MM.1S (cell line): ENCODE measurements around the gene LACTB.

Experiments used
- DNase-seq: peaks from one replicate; pipeline ENCODE4 v3.0.0-alpha.2; 2015
- H2AFZ ChIP-seq: fragments of 300-600 bp; sonication (generic); 2 replicates; pipeline ENCODE4 v1.6.0; 2016; ENCODE audit warnings: antibody characterized with exemption, low read length
- H3F3A ChIP-seq: fragments of 300-600 bp; sonication (generic); 2 replicates; pipeline ENCODE4 v1.6.1; 2016; ENCODE audit warnings: mild to moderate bottlenecking, antibody characterized with exemption, low read length, moderate library complexity, mixed read lengths; ENCODE audit not compliant: insufficient read depth
- H3K27ac ChIP-seq: fragments of 300-600 bp; sonication (generic); 2 replicates; pipeline ENCODE4 v1.5.1; 2016; ENCODE audit warnings: mild to moderate bottlenecking, low read length
- H3K27me3 ChIP-seq: fragments of 300-600 bp; sonication (generic); replicated peaks from 2 replicates; pipeline ENCODE4 v1.6.0; 2016; ENCODE audit warnings: low read length; ENCODE audit not compliant: insufficient read depth
- H3K36me3 ChIP-seq: fragments of 300-600 bp; sonication (generic); replicated peaks from 2 replicates; pipeline ENCODE4 v1.6.1; 2016; ENCODE audit warnings: mild to moderate bottlenecking, low read length, mixed read lengths; ENCODE audit not compliant: insufficient read depth
- H3K4me1 ChIP-seq: fragments of 300-600 bp; sonication (generic); 2 replicates; pipeline ENCODE4 v1.6.1; 2016; ENCODE audit warnings: low read length, mixed read lengths
- H3K4me2 ChIP-seq: fragments of 300-600 bp; sonication (generic); 2 replicates; pipeline ENCODE4 v1.6.0; 2016; ENCODE audit warnings: low read depth, low read length
- H3K4me3 ChIP-seq: fragments of 300-600 bp; sonication (generic); 2 replicates; pipeline ENCODE4 v1.5.1; 2016; ENCODE audit warnings: low read length, mixed read lengths
- H3K79me2 ChIP-seq: fragments of 300-600 bp; sonication (generic); 2 replicates; pipeline ENCODE4 v1.6.1; 2016; ENCODE audit warnings: mixed run types, low read length, mixed read lengths
- H3K9ac ChIP-seq: fragments of 300-600 bp; sonication (generic); 2 replicates; pipeline ENCODE4 v1.6.1; 2016; ENCODE audit warnings: low read length, mixed read lengths
- H3K9me2 ChIP-seq: fragments of 300-600 bp; sonication (generic); replicated peaks from 2 replicates; pipeline ENCODE4 v1.6.1; 2016; ENCODE audit warnings: mild to moderate bottlenecking, low read length, mixed read lengths; ENCODE audit not compliant: insufficient read depth
- H3K9me3 ChIP-seq: fragments of 300-600 bp; sonication (generic); replicated peaks from 2 replicates; pipeline ENCODE4 v1.6.1; 2016; ENCODE audit warnings: mild to moderate bottlenecking, low read length, mixed read lengths; ENCODE audit not compliant: insufficient read depth
- H4K20me1 ChIP-seq: fragments of 300-600 bp; sonication (generic); 2 replicates; pipeline ENCODE4 v1.6.1; 2016; ENCODE audit warnings: mild to moderate bottlenecking, low read length, moderate library complexity, mixed read lengths; ENCODE audit not compliant: insufficient read depth
- CTCF ChIP-seq: fragments of 300-600 bp; sonication (generic); IDR thresholded peaks from 2 replicates; pipeline ENCODE4 v1.5.1; 2016; ENCODE audit warnings: antibody characterized with exemption, low read length, mixed read lengths
- EZH2 ChIP-seq: fragments of 300-600 bp; sonication (generic); optimal IDR thresholded peaks from 2 replicates; pipeline ENCODE3; 2017; ENCODE audit warnings: low read depth, mild to moderate bottlenecking, antibody characterized with exemption, low read length, mixed read lengths
- EZH2phosphoT487 ChIP-seq: fragments of 300-600 bp; sonication (generic); IDR thresholded peaks from 2 replicates; pipeline ENCODE4 v1.6.1; 2018; ENCODE audit warnings: antibody characterized with exemption, low read length

LACTB gene

GRCh38 chr15:63165166-63165859 lies 43.7 kb downstream of the LACTB start:
- Histone ChIP-seq H3F3A (no peaks in the 10 kb centered on the region), H2AFZ (no peak overlapping the region), H3K27ac (no peak overlapping the region), H3K27me3 (no peaks in the 10 kb centered on the region), H3K4me1 (no peaks in the 10 kb centered on the region), H3K9me2 (no peaks in the 10 kb centered on the region), H3K9me3 (no peaks in the 10 kb centered on the region), H3K4me2 (no peak overlapping the region), H3K79me2 (no peaks in the 10 kb centered on the region), H4K20me1 (no peaks in the 10 kb centered on the region), H3K9ac (no peak overlapping the region), H3K4me3 (no peak overlapping the region), H3K36me3 (no peaks in the 10 kb centered on the region)
- TF ChIP-seq EZH2 (no peak), EZH2phosphoT487 (no peak), CTCF (no peak)
- no peak for DNase-seq

DNA sequence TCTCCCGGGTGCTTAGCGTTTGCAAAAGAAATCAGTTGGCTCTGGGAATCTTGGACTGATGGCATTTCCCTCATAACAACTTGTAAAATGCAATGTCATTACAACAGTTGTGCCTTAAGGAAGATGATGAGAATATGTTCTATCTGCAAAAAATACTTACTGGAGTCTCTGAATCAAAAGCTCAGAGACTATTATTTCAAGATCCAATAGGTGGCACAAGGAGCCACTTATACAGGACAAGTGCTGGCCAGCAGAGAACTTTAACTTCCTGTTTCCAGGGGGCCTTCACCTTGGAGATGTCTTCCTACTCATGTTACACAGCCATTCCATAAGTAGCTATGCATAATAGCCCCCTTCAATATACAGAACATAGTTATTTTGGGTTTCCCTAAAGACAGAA lies 44.6 kb downstream of the LACTB start:
- no peaks in the 10 kb centered on the region for H3F3A ChIP-seq
- H3K27me3 ChIP-seq: no peaks in the 10 kb centered on the region
- no peak for TF ChIP-seq EZH2phosphoT487
- peak; percentile 24; the same call in 1 of the 2 replicates for TF ChIP-seq CTCF
- no peak for TF ChIP-seq EZH2
- H3K4me1 ChIP-seq: no peaks in the 10 kb centered on the region
- no peaks in the 10 kb centered on the region for H3K9me2 ChIP-seq
- no peak overlapping the region for H2AFZ ChIP-seq
- H4K20me1 ChIP-seq: no peaks in the 10 kb centered on the region
- no peaks in the 10 kb centered on the region for H3K9me3 ChIP-seq
- H3K27ac ChIP-seq: no peak overlapping the region
- DNase-seq: peak; percentile 18
- no peak overlapping the region for H3K4me2 ChIP-seq
- H3K36me3 ChIP-seq: no peaks in the 10 kb centered on the region
- no peak overlapping the region for H3K9ac ChIP-seq
- H3K79me2 ChIP-seq: no peaks in the 10 kb centered on the region
- H3K4me3 ChIP-seq: no peak overlapping the region

- Histone ChIP-seq H3K36me3 (no peaks in the 10 kb centered on the region), H3K9ac (no peak overlapping the region), H3K4me2 (no peak overlapping the region), H4K20me1 (no peaks in the 10 kb centered on the region), H3K79me2 (no peaks in the 10 kb centered on the region), H3K4me3 (no peak overlapping the region), H3F3A (no peaks in the 10 kb centered on the region), H3K27ac (no peak overlapping the region), H2AFZ (no peak overlapping the region), H3K27me3 (no peaks in the 10 kb centered on the region), H3K9me2 (no peaks in the 10 kb centered on the region), H3K4me1 (no peaks in the 10 kb centered on the region), H3K9me3 (no peaks in the 10 kb centered on the region)
- DNase-seq: no peak
- TF ChIP-seq EZH2: no peak
- no peak for TF ChIP-seq CTCF
- no peak for TF ChIP-seq EZH2phosphoT487
These were observed 48.1 kb downstream of the LACTB start for GRCh38 chr15:63169788-63170187.
